HFFc6 (cell line): ENCODE results near the gene PIK3C2B. TPM values are rescaled to one million over a fixed set of nuclear protein-coding genes. Genes with fewer than 3 reads are reported as not detected.

ENCODE experiments used
- DNase-seq: peaks from one replicate; pipeline ENCODE4 v3.0.0-alpha.2; 2018
- H3K27ac Mint-ChIP-seq: 2 replicates; pipeline ENCODE4 v1.8.0; 2020; ENCODE audit warnings: mild to moderate bottlenecking, mixed read lengths
- H3K27me3 Mint-ChIP-seq: 2 replicates; pipeline ENCODE4 v1.8.0; 2021; ENCODE audit warnings: mild to moderate bottlenecking, moderate library complexity, mixed read lengths; ENCODE audit not compliant: insufficient read depth
- H3K36me3 Mint-ChIP-seq: 2 replicates; pipeline ENCODE4 v1.8.0; 2021; ENCODE audit warnings: low read depth, mixed read lengths
- H3K4me1 Mint-ChIP-seq: 2 replicates; pipeline ENCODE4 v1.8.0; 2020; ENCODE audit warnings: low read depth, mixed read lengths
- H3K4me3 Mint-ChIP-seq: 2 replicates; pipeline ENCODE4 v1.8.0; 2020; ENCODE audit warnings: mild to moderate bottlenecking, moderate library complexity, mixed read lengths
- H3K9me3 Mint-ChIP-seq: 2 replicates; pipeline ENCODE4 v1.8.0; 2020; ENCODE audit warnings: mild to moderate bottlenecking, mixed read lengths
- CTCF ChIP-seq: fragments of 200-600 bp; sonication (generic); IDR thresholded peaks from 2 replicates; pipeline ENCODE4 v1.5.0; 2021; ENCODE audit warnings: antibody characterized with exemption, mild to moderate bottlenecking
- total RNA-seq, 6 experiments: library from RNA; stranded (reverse); fragmentation: NEBNext Ultra II Directional; extraction: Animal tissue kit (Norgen Biotek cat#: 25700); gene quantifications; 2 replicates in 1 of 6; 3 replicates in 5 of 6; pipeline ENCODE4 v1.2.3, GENCODE V29; 2021

Gene PIK3C2B
- total RNA-seq, 6 experiments from 2014 or later, result 1.6 to 3.2 (median 2.0) TPM

GRCh38 chr1:204505674-204506200, 11.1 kb upstream of the PIK3C2B start:
- H3K4me3 Mint-ChIP-seq, result peak overlapping the region; percentile 95
- peaks cover 34% of the 10 kb centered on the region for H3K4me1 Mint-ChIP-seq
- H3K36me3 Mint-ChIP-seq, result no peaks in the 10 kb centered on the region
- H3K27ac Mint-ChIP-seq, result peak overlapping the region; percentile 79
- DNase-seq, result no peak
- peaks cover 8% of the 10 kb centered on the region; the same call in 1 of the 2 replicates for H3K9me3 Mint-ChIP-seq
- H3K27me3 Mint-ChIP-seq, result peaks cover 12% of the 10 kb centered on the region
- no peak for TF ChIP-seq CTCF

- Mint-ChIP-seq H3K36me3 (no peaks in the 10 kb centered on the region), H3K27ac (no peak overlapping the region), H3K4me1 (peaks cover 34% of the 10 kb centered on the region), H3K4me3 (no peak overlapping the region), H3K9me3 (peaks cover 8% of the 10 kb centered on the region; the same call in 1 of the 2 replicates), H3K27me3 (peaks cover 12% of the 10 kb centered on the region)
- no peak for TF ChIP-seq CTCF
- no peak for DNase-seq
Observed at GRCh38 chr1:204503913-204504519, 9.4 kb upstream of the PIK3C2B start.

- Mint-ChIP-seq H3K27ac (no peak overlapping the region), H3K9me3 (peaks cover 8% of the 10 kb centered on the region; the same call in 1 of the 2 replicates), H3K4me3 (no peak overlapping the region), H3K4me1 (peaks cover 34% of the 10 kb centered on the region), H3K27me3 (peaks cover 18% of the 10 kb centered on the region), H3K36me3 (no peaks in the 10 kb centered on the region)
- DNase-seq, result peak; percentile 66
- TF ChIP-seq CTCF, result peak; percentile 89
Observed at GRCh38 chr1:204503122-204503912, 8.7 kb upstream of the PIK3C2B start.

- H3K4me1 Mint-ChIP-seq, result peaks cover 25% of the 10 kb centered on the region
Observed at GRCh38 chr1:204502241-204502640, 7.6 kb upstream of the PIK3C2B start.

More at GRCh38 chr1:204502241-204502640, 7.6 kb upstream of the PIK3C2B start:
- Mint-ChIP-seq H3K4me3 (no peak overlapping the region), H3K36me3 (no peaks in the 10 kb centered on the region), H3K27ac (no peak overlapping the region), H3K9me3 (peaks cover 8% of the 10 kb centered on the region; the same call in 1 of the 2 replicates), H3K27me3 (peaks cover 18% of the 10 kb centered on the region)
- TF ChIP-seq CTCF, result no peak
- DNase-seq, result no peak
